GM19240 (cell line): Measurements from ENCODE around the gene TCIRG1.
A peak's percentile ranks its signal among the peaks of the same experiment; 100 is the strongest.
"Not testable (repeated sequence)": the region's sequence is repeated elsewhere in the genome, so short reads cannot be mapped to it uniquely, and the experiment has no call there.

Experiments
- DNase-seq: peaks from one replicate; pipeline ENCODE4 v3.0.0; 2011; ENCODE audit warnings: low spot score; ENCODE audit not compliant: insufficient read length

Gene TCIRG1, protein sequence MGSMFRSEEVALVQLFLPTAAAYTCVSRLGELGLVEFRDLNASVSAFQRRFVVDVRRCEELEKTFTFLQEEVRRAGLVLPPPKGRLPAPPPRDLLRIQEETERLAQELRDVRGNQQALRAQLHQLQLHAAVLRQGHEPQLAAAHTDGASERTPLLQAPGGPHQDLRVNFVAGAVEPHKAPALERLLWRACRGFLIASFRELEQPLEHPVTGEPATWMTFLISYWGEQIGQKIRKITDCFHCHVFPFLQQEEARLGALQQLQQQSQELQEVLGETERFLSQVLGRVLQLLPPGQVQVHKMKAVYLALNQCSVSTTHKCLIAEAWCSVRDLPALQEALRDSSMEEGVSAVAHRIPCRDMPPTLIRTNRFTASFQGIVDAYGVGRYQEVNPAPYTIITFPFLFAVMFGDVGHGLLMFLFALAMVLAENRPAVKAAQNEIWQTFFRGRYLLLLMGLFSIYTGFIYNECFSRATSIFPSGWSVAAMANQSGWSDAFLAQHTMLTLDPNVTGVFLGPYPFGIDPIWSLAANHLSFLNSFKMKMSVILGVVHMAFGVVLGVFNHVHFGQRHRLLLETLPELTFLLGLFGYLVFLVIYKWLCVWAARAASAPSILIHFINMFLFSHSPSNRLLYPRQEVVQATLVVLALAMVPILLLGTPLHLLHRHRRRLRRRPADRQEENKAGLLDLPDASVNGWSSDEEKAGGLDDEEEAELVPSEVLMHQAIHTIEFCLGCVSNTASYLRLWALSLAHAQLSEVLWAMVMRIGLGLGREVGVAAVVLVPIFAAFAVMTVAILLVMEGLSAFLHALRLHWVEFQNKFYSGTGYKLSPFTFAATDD

GRCh38 chr11:68038718-68039525, at the start of gene TCIRG1:
Gene TCIRG1, plus strand, starts transcription at chr11:68039025. Its CDS starts 2,247 bp downstream, at chr11:68041272.
- peak; percentile 78 for DNase-seq

- DNase-seq: not testable (repeated sequence)
Measured at GRCh38 chr11:67990546-67991346, 48.1 kb upstream of the TCIRG1 start.

DNA sequence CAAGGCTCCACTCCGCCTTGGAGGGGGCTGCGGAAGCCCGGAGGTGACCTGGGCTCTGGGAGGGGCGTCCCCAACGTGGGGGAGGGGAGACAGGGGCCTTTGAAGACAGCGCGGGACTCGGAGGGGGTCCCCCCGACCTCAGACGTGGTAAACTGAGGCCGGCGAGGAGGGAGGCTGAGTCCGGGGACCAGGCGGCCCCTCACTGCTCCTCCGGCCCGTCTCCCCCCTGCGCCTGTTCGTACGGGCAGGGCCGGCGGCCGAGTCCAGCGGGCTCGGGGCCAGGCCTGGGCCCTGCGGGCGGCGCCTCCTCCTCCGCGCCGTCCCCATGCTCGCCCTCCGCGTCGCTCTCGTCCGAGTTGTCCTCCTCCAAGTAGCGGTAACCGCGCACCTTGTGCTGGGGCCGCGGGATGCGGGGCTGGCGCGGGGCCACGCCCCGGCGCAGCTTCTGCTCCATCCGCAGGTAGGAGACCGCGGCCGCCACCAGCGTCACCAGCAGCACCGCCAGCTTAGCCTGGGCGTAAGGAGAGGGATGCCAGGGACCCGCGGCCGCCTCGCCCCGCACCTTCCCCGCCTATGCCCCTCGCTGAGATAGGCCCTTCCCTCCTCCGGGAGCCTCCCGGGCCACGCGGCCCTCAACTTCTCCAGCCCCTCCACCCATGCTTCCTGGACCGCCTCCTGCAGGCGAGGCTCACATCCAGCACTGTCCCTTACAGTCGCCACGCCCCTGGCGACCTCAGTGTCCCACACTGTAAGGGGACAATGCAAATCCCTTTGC, 47.3 kb upstream of the TCIRG1 start:
- not testable (repeated sequence) for DNase-seq

DNA sequence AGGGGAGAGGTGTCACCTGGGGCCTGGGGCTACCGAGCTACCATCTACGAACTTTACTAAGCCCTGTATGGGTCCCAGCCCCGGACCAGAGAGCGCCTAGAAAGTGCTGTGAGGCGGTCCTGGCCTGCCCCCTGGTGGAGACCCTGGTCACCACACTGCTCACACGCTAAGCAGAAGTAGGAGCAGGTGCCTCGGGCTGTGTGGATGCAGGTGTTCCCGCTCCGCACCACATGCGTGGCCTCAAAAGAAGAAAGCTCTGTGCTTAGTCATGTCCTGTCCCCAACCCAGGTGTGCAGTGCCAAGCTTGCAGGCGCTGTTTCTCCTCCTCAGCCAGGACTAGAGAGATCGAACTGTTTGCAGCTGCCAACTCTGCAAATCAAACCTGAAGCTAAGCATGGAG, 45.0 kb upstream of the TCIRG1 start:
- not testable (repeated sequence) for DNase-seq

- DNase-seq: not testable (repeated sequence)
Measured at GRCh38 chr11:67994387-67994786, 44.4 kb upstream of the TCIRG1 start.

GRCh38 chr11:67995129-67995528, 43.7 kb upstream of the TCIRG1 start:
- not testable (repeated sequence) for DNase-seq

- DNase-seq: not testable (repeated sequence)
Measured at GRCh38 chr11:67995579-67995978, 43.2 kb upstream of the TCIRG1 start.

DNA sequence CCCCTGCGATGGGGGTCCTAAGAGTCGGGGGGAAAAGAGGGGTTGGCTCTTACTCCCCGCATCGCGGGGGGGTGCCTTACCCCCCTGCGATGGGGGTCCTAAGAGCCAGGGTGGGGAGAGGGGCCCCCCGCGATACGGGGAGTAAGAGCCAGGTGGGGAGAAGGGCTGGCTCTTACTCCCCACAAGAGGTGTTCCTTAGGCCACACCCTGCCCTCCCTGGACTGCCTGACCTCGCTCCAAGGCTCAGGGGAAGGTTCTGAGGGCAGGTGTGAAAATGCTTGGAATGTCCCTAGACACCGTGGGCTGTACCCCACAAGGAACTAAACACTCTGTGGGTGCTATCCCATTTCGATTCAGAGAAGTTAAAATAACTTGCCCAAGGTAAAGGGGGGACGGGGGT, 42.8 kb upstream of the TCIRG1 start:
- DNase-seq: no peak

DNA sequence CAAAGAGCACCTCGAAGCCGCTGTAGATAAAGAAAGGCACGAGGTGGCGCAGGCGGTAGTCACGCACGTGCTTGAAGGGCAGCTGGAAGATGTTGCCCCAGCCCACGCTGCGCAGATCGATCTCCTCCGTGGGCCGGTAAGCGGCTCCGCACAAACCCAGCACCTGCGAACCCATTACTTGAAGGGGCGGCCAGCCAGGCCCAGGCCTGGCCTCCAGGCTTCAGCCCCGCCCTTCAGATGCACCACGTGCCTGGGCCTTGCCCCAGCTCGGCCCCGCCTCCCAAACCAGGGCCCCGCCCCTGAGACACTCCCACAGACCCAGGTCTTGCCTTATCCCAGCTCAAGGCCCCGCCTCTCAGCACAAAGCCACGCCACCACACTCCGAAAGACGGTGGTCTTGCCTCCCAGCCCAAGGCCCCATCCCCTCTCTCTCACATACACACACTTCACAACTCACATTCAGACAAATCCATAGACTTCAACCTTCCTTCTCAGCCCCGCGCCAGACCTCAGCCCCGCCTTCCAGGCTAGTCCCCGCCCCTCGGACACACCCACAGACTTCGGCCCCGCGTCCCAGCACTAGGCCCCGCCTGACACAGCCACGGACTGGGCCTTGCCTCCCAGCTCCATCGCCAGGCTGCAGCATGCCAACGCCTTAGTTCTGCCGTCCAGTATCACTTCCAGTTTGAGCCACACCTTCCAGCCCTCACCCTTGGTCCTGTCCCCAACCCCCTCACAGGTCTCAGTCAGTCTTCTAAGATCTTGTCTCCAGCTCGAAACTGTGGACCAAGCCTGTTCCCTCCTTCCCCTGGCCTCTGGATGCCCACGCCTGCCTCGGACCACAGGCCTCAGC, 42.0 kb upstream of the TCIRG1 start:
- no peak for DNase-seq

GRCh38 chr11:67997475-67997921, 41.3 kb upstream of the TCIRG1 start:
- no peak for DNase-seq

DNA sequence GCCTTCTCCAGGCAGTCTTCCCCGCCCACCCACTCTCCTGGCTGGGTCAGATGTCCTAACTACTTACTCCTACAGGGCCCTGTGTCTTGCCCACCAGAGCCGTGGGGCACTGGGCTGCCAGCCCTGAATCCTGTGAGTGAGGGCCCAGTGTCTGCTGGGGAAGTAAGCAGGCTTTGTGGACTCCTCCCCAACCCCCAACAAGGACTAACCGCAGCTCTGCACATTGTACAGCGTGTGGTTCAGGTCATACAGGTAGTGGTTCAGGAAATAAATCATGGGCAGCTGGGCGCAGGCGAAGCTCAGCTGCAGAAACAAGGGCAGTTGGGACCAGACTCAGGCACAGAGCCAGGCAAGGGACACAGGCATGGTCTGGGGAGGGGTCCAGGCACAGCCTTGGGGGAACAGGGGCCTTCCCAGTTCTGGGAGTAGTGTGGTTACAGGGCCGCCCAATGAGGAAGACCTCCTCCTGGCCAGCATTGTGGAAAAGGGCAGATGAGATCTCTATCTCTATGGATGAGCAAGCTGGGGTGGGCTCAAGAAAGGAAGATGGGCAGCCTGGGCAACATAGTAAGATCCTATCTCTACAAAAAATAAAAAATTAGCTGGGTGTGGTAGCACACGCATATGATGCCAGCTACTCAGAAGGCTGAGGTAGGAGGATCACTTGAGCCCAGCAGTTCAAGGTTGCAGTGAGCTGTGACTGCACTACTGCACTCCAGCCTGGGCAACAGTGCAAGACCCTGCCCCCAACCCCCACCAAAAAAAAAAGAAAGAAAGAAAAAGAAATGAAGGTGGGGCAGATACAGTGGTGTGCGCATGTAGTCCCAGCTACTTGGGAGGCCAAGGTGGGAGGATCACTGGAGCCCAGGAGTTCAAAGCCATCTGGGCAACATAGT, 40.4 kb upstream of the TCIRG1 start:
- DNase-seq: no peak

DNA sequence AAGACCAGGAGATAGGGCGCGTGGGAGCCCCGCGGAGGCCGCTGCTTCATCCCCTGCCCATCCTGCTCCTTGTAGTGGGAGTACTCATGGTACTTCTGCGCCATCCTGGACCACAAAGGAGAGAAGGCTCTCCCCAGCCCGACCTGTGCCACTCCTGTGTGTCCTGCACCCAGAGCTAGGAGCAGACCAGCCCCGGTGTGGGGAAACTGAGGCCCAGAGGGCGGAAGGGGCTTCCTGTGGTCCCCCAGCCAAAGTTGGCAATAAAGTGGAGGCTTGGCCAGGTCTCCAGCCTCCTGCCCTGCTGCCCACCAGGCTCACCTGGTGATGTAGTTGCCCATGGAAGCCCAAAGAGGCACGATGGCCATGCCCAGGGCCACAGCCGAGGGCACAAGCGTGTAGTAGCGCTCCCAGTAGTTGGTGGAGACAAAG, 39.6 kb upstream of the TCIRG1 start:
- no peak for DNase-seq

DNA sequence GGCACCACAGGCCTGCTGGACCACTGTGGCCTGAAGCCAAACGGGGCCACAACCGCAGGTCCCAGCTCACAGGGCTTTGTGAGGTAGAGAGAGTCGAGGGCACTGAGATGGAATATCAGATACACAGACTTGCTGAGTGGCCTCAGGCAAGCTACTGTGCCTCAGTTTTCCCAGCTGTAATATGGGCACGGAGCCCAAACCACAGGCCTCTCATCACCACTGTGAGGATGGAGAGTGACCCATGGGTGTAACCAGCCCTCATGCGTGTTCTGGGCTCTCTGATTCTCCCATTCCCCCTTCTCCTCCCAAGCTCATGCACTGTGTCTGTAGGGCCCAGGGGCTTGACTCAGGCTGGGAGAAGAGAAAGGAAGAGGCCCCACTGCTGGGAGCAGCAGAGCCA, 39.1 kb upstream of the TCIRG1 start:
- DNase-seq: no peak

- DNase-seq: no peak
Measured at GRCh38 chr11:68002575-68002937, 36.3 kb upstream of the TCIRG1 start.

GRCh38 chr11:68002938-68003845, 35.6 kb upstream of the TCIRG1 start:
- DNase-seq: no peak

DNA sequence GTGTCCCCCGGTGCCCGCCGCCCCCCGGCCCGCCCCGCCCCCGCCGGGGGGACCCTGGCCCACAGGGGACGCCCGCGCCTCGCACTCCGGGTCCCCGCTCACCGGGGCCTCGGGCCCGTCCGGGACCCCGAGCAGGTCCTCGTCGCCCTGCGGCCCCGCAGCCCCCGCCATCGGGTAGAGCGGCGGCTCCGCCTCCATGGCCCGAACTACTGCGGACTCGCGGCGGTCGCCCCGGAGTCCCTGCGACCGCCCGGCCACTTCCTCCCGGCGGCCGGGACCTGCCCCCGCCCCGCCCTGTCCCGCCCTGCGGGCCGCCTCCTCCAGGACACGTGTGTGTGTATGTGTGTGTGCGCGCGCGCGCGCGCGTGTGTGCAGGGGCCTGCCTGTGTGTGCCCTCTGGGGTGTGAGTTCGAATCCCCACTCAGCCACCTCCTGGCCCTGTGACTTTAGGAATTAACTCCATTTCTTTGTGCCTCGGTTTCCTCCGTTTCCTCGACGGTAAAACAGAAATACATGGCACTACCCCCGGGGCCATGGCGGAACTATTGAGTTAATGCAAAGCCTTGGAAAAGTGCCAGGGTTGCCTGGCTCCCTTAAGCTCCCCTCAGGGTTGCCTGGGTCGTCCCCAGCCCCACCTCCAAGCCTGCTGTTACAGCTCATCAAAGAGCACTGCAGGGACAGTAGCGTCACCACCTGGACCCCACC, 34.8 kb upstream of the TCIRG1 start, which contains the start of gene UNC93B1:
Gene UNC93B1, minus strand, starts transcription at position 252 of the 705 bp plus-strand sequence. Its CDS starts 54 bp downstream, at position 198.
- DNase-seq: peak; percentile 88
